H1 (cell line): ENCODE measurements around the gene IFRD1. TPM values are rescaled to one million over a fixed set of nuclear protein-coding genes. Genes with fewer than 3 reads are reported as not detected.
A peak's percentile ranks its signal among the peaks of the same experiment; 100 is the strongest.

Source experiments
- CTCF ChIA-PET: fragments of 300-600 bp; sonication (Branson Sonifier 250); formaldehyde crosslinking; loops from one replicate; lab custom pipeline; 2021; ENCODE audit not compliant: partially characterized antibody; lab: Charles Lee
- POLR2A ChIA-PET: fragments of 300-600 bp; sonication (Branson Sonifier 250); formaldehyde crosslinking; loops from one replicate; lab custom pipeline; 2021; ENCODE audit warnings: inconsistent platforms; ENCODE audit not compliant: partially characterized antibody; lab: Charles Lee
- DNase-seq, 2 experiments: peaks; one replicate each; pipeline versions ENCODE4 v3.0.0 to v3.0.0-alpha.2; 2010 to 2022; ENCODE audit warnings: low spot score in 2 of 2, low read depth in 1 of 2, mixed read lengths in 1 of 2
- FAIRE-seq: peaks from 2 replicates; lab custom pipeline; 2011; peaks lifted over from hg19 to GRCh38; lab: Jason Lieb, UNC
- H2AFZ ChIP-seq: 2 replicates; pipeline ENCODE4 v1.8.1; 2012; ENCODE audit warnings: low read length, inconsistent platforms
- H2AK5ac ChIP-seq: 2 replicates; pipeline ENCODE4 v1.6.1; 2013; ENCODE audit warnings: low read depth, low read length
- H2BK120ac ChIP-seq: replicated peaks from 2 replicates; pipeline ENCODE3; 2013; ENCODE audit warnings: low read depth, low read length, inconsistent platforms
- H2BK12ac ChIP-seq: 2 replicates; pipeline ENCODE4 v1.6.1; 2013; ENCODE audit warnings: low read depth, low read length
- H2BK15ac ChIP-seq: 2 replicates; pipeline ENCODE4 v1.6.1; 2013; ENCODE audit warnings: low read length
- H2BK20ac ChIP-seq: 2 replicates; pipeline ENCODE4 v1.6.1; 2013; ENCODE audit warnings: low read length
- H2BK5ac ChIP-seq: 2 replicates; pipeline ENCODE4 v1.6.1; 2013; ENCODE audit warnings: low read depth, low read length
- H3K14ac ChIP-seq: 2 replicates; pipeline ENCODE4 v1.6.1; 2013; ENCODE audit warnings: inconsistent platforms; ENCODE audit not compliant: insufficient read length
- H3K18ac ChIP-seq: 2 replicates; pipeline ENCODE4 v1.6.1; 2013; ENCODE audit warnings: low read length; ENCODE audit errors: extremely low read depth
- H3K23ac ChIP-seq: 2 replicates; pipeline ENCODE4 v1.6.1; 2013; ENCODE audit warnings: inconsistent platforms; ENCODE audit not compliant: insufficient read length
- H3K23me2 ChIP-seq: 2 replicates; pipeline ENCODE4 v1.6.1; 2013; ENCODE audit warnings: low read depth, low read length
- H3K27ac ChIP-seq: 2 replicates; pipeline ENCODE4 v1.6.1; 2011; ENCODE audit warnings: low read depth, low read length, inconsistent platforms
- H3K27me3 ChIP-seq, 4 experiments: replicated peaks in 1 of 4; 1 replicate in 1 of 4; 2 replicates in 3 of 4; pipeline versions ENCODE4 v1.6.1 to v1.8.1; 2011 to 2013; ENCODE audit warnings: low read length in 3 of 4, mild to moderate bottlenecking in 3 of 4, inconsistent platforms in 2 of 4, mixed read lengths in 2 of 4, moderate library complexity in 1 of 4; ENCODE audit not compliant: control insufficient read depth in 3 of 4, insufficient read depth in 3 of 4; ENCODE audit errors: extremely low read depth in 1 of 4
- H3K36me3 ChIP-seq, 4 experiments: 2 replicates each; pipeline versions ENCODE4 v1.6.1 to v1.8.1; 2011 to 2013; ENCODE audit warnings: mild to moderate bottlenecking in 4 of 4, low read length in 3 of 4, moderate library complexity in 2 of 4, control low read depth in 1 of 4, inconsistent platforms in 1 of 4; ENCODE audit not compliant: insufficient read depth in 4 of 4, control insufficient read depth in 2 of 4
- H3K4ac ChIP-seq: replicated peaks from 2 replicates; pipeline ENCODE3; 2013; ENCODE audit warnings: low read length, low read depth, mixed read lengths, inconsistent platforms; ENCODE audit not compliant: insufficient read length
- H3K4me1 ChIP-seq, 4 experiments: replicated peaks in 1 of 4; 1 replicate in 1 of 4; 2 replicates in 3 of 4; pipeline versions ENCODE4 v1.6.1 to v1.8.1; 2011 to 2013; ENCODE audit warnings: low read length in 3 of 4, inconsistent platforms in 2 of 4, mixed read lengths in 1 of 4; ENCODE audit not compliant: insufficient read depth in 4 of 4, control insufficient read depth in 3 of 4
- H3K4me2 ChIP-seq, 2 experiments: 2 replicates each; pipeline versions ENCODE4 v1.6.1 to v1.8.1; 2011 to 2013; ENCODE audit warnings: low read depth in 2 of 2, low read length in 2 of 2, control low read depth in 1 of 2, inconsistent platforms in 1 of 2, mild to moderate bottlenecking in 1 of 2; ENCODE audit not compliant: insufficient read depth in 1 of 2
- H3K4me3 ChIP-seq, 4 experiments: fragments of 200-600, 300-600 bp in 1 of 4; sonication (generic), shearing (Covaris generic), sonication (Bioruptor Twin) in 1 of 4; 2 replicates each; pipeline versions ENCODE4 v1.5.1 to v1.8.1; 2011 to 2016; ENCODE audit warnings: low read length in 4 of 4, low read depth in 3 of 4, control low read depth in 2 of 4, inconsistent platforms in 2 of 4, mild to moderate bottlenecking in 2 of 4, mixed read lengths in 1 of 4, moderate library complexity in 1 of 4; ENCODE audit not compliant: insufficient read depth in 2 of 4; ENCODE audit errors: extremely low read depth in 1 of 4
- H3K56ac ChIP-seq: replicated peaks from 2 replicates; pipeline ENCODE3; 2013; ENCODE audit warnings: low read depth, mild to moderate bottlenecking, mixed read lengths, low read length, inconsistent platforms; ENCODE audit not compliant: insufficient read length
- H3K79me1 ChIP-seq: 2 replicates; pipeline ENCODE4 v1.6.1; 2013; ENCODE audit warnings: low read depth, low read length, control low read depth
- H3K79me2 ChIP-seq, 2 experiments: 2 replicates each; pipeline versions ENCODE4 v1.6.1 to v1.8.1; 2012 to 2013; ENCODE audit warnings: low read length in 2 of 2, mild to moderate bottlenecking in 2 of 2, inconsistent platforms in 1 of 2; ENCODE audit not compliant: insufficient read depth in 2 of 2, control insufficient read depth in 1 of 2
- H3K9ac ChIP-seq, 4 experiments: replicated peaks in 1 of 4; 1 replicate in 1 of 4; 2 replicates in 3 of 4; pipeline versions ENCODE4 v1.6.1 to v1.8.1; 2011 to 2013; ENCODE audit warnings: low read depth in 3 of 4, low read length in 3 of 4, control low read depth in 2 of 4, mild to moderate bottlenecking in 2 of 4, moderate library complexity in 2 of 4, inconsistent platforms in 1 of 4; ENCODE audit errors: extremely low read depth in 1 of 4
- H3K9me3 ChIP-seq, 2 experiments: 2 replicates each; pipeline versions ENCODE4 v1.6.1 to v1.8.1; 2012 to 2013; ENCODE audit warnings: mild to moderate bottlenecking in 2 of 2, moderate library complexity in 2 of 2, control low read depth in 1 of 2, inconsistent platforms in 1 of 2, low read depth in 1 of 2, low read length in 1 of 2, mixed read lengths in 1 of 2; ENCODE audit not compliant: insufficient read depth in 2 of 2
- H4K20me1 ChIP-seq, 2 experiments: replicated peaks in 1 of 2; 2 replicates each; pipeline versions ENCODE3 to v1.8.1; 2011 to 2013; ENCODE audit warnings: inconsistent platforms in 2 of 2, low read length in 2 of 2, mild to moderate bottlenecking in 1 of 2; ENCODE audit not compliant: insufficient read depth in 2 of 2, control insufficient read depth in 1 of 2
- H4K5ac ChIP-seq: 2 replicates; pipeline ENCODE4 v1.6.1; 2013; ENCODE audit warnings: low read length, low read depth, mixed read lengths, inconsistent platforms; ENCODE audit not compliant: insufficient read length
- H4K8ac ChIP-seq: 2 replicates; pipeline ENCODE4 v1.8.0; 2013; ENCODE audit warnings: mild to moderate bottlenecking, moderate library complexity, low read length, inconsistent platforms; ENCODE audit not compliant: insufficient read depth; ENCODE audit errors: extremely low read depth
- H4K91ac ChIP-seq: replicated peaks from 2 replicates; pipeline ENCODE3; 2013; ENCODE audit warnings: low read length, mixed read lengths, inconsistent platforms; ENCODE audit not compliant: insufficient read length
- RAD21 ChIP-seq, 2 experiments: IDR thresholded peaks in 1 of 2; conservative IDR thresholded peaks in 1 of 2; 2 replicates each; pipeline ENCODE4 v1.6.1; 2011; ENCODE audit warnings: low read depth in 2 of 2, low read length in 2 of 2, improper control_type of control experiment in 1 of 2, inconsistent platforms in 1 of 2, mild to moderate bottlenecking in 1 of 2, moderate library complexity in 1 of 2
- WGBS, 2 experiments: shearing (Covaris generic) in 1 of 2; methylation state at CpG; one replicate each; pipeline versions ENCODE4 v1.1.6 to v1.1.7; 2013 to 2015; ENCODE audit warnings: low lambda C conversion rate in 2 of 2, mixed read lengths in 2 of 2, inconsistent platforms in 1 of 2, low coverage in 1 of 2, missing lambda C conversion rate in 1 of 2; ENCODE audit not compliant: insufficient replicate concordance in 2 of 2, insufficient coverage in 1 of 2, insufficient read length in 1 of 2; ENCODE audit errors: extremely low coverage in 1 of 2, missing lambda C conversion rate in 1 of 2; 5-methylcytosine and 5-hydroxymethylcytosine counted together
- polyA plus RNA-seq, 7 experiments: library from polyadenylated mRNA; depleted of rRNA in 3 of 7; stranded (reverse) in 5 of 7; unstranded in 2 of 7; fragments of >200 nt in 5 of 7; fragments of 200-250 nt in 2 of 7; gene quantifications; 1 replicate in 5 of 7; 2 replicates in 1 of 7; 4 replicates in 1 of 7; pipeline versions ENCODE4 v1.2.1 to v1.2.3, GENCODE V29; 2011 to 2013; ENCODE audit warnings: missing spikeins in 2 of 7, mixed read lengths in 2 of 7
- total RNA-seq: library from RNA; stranded (reverse); fragmentation: NEBNext Ultra II Directional; extraction: Animal tissue kit (Norgen Biotek cat#: 25700); gene quantifications from 2 replicates; pipeline ENCODE4 v1.2.1, GENCODE V29; 2021

The IFRD1 gene
- total and polyA plus RNA-seq, 2 of the 8 experiments (the other 6 are each of a cell fraction or from before 2014, with no cell fraction given): 23.0 to 50.4 TPM

GRCh38 chr7:112411186-112411795 lies 39.0 kb upstream of the IFRD1 start:
- Histone ChIP-seq H3K27ac (no peak overlapping the region), H3K4ac (no peak overlapping the region), H3K9ac (no peak overlapping the region), H2BK15ac (no peak overlapping the region), H2BK20ac (no peak overlapping the region), H3K9me3 (no peaks in the 10 kb centered on the region), H4K8ac (no peak overlapping the region), H3K23me2 (no peaks in the 10 kb centered on the region), H3K18ac (no peak overlapping the region), H4K20me1 (no peaks in the 10 kb centered on the region), H3K79me2 (no peaks in the 10 kb centered on the region), H3K56ac (no peak overlapping the region), H3K27me3 (no peaks in the 10 kb centered on the region), H3K4me2 (no peak overlapping the region), H4K91ac (no peak overlapping the region), H3K14ac (no peak overlapping the region), H2AFZ (no peak overlapping the region), H2AK5ac (no peak overlapping the region), H4K5ac (no peak overlapping the region), H3K23ac (no peak overlapping the region), H3K4me1 (peaks cover 0 to 4% (median 2%) of the 10 kb centered on the region in 4 experiments; a peak in 2 of 7 replicates), H3K36me3 (no peaks in the 10 kb centered on the region), H2BK120ac (no peak overlapping the region), H2BK5ac (no peak overlapping the region), H3K79me1 (no peaks in the 10 kb centered on the region), H3K4me3 (no peak overlapping the region), H2BK12ac (no peak overlapping the region)
- 84% methylated on average over 7 of the region's 7 CpGs; no CpG with 5 or more reads in 1 of the 2 experiments for WGBS, 2 experiments
- POLR2A ChIA-PET: interaction anchor here (1.9 kb wide), 1 partner anchor 39 kb away, joined by 11 read pairs; the partner anchor contains the start of gene IFRD1
- FAIRE-seq (peak; percentile 71), DNase-seq (no peak)
- CTCF ChIA-PET: interaction anchor here (0.7 to 2.0 kb wide), 10 partner anchors 8 to 653 kb away, joined by 3 to 6 read pairs (median 3); partner anchors contain the start of gene ZNF277
- peak; percentile 83 for TF ChIP-seq RAD21 (IDR thresholded peaks at IDR 0.05 in 1 of 2, conservative IDR thresholded peaks at IDR 0.05 in 1 of 2; ENCODE audit: low read depth in 2 of 2, low read length in 2 of 2)
